Hematopoietic multipotent progenitor cell treated with erythropoietin and hydrocortisone succinate and interleukin-3 and kit ligand, for 8 days (in vitro differentiated cells): ENCODE data around the gene STPG4.
"Not testable (repeated sequence)": the region's sequence is repeated elsewhere in the genome, so short reads cannot be mapped to it uniquely, and the experiment has no call there.

Experiments used
- DNase-seq: peaks from one replicate; pipeline ENCODE4 v3.0.0-alpha.2; 2015

Gene STPG4

GRCh38 chr2:47172922-47173695 is 18.0 kb upstream of the STPG4 start:
- no peak for DNase-seq

GRCh38 chr2:47172156-47172921 is 17.2 kb upstream of the STPG4 start:
- DNase-seq: no peak

- DNase-seq: no peak
These were observed 14.7 kb upstream of the STPG4 start for GRCh38 chr2:47169784-47170183.

GRCh38 chr2:47168895-47169294 is 13.8 kb upstream of the STPG4 start:
- not testable (repeated sequence) for DNase-seq

GRCh38 chr2:47167149-47167548 is 12.0 kb upstream of the STPG4 start:
- no peak for DNase-seq

- no peak for DNase-seq
These were observed 10.0 kb upstream of the STPG4 start for GRCh38 chr2:47165001-47165555.

GRCh38 chr2:47162780-47163179 is 7.7 kb upstream of the STPG4 start:
- DNase-seq: no peak

GRCh38 chr2:47161475-47161874 is 6.4 kb upstream of the STPG4 start:
- no peak for DNase-seq

GRCh38 chr2:47160660-47161059 is 5.6 kb upstream of the STPG4 start:
- DNase-seq: no peak

- DNase-seq: no peak
These were observed 5.1 kb upstream of the STPG4 start for GRCh38 chr2:47160211-47160610.

GRCh38 chr2:47159627-47160026 is 4.5 kb upstream of the STPG4 start:
- DNase-seq: no peak

GRCh38 chr2:47158576-47158975 is 3.5 kb upstream of the STPG4 start:
- DNase-seq: no peak

GRCh38 chr2:47152803-47153202 is 2.3 kb downstream of the STPG4 start:
- no peak for DNase-seq

GRCh38 chr2:47150175-47150574 is 4.9 kb downstream of the STPG4 start:
- no peak for DNase-seq

- DNase-seq: no peak
These were observed 8.1 kb downstream of the STPG4 start for GRCh38 chr2:47147021-47147420.

GRCh38 chr2:47145466-47145865 is 9.6 kb downstream of the STPG4 start:
- DNase-seq: no peak

GRCh38 chr2:47141520-47141919 is 13.6 kb downstream of the STPG4 start:
- DNase-seq: no peak

GRCh38 chr2:47134386-47135090 is 20.6 kb downstream of the STPG4 start:
- DNase-seq: no peak

- no peak for DNase-seq
These were observed 22.1 kb downstream of the STPG4 start for GRCh38 chr2:47133046-47133445.

- no peak for DNase-seq
These were observed 25.9 kb downstream of the STPG4 start for GRCh38 chr2:47129191-47129706.

GRCh38 chr2:47128705-47129104 is 26.4 kb downstream of the STPG4 start:
- no peak for DNase-seq

- no peak for DNase-seq
These were observed 27.1 kb downstream of the STPG4 start for GRCh38 chr2:47127862-47128543.

- DNase-seq: no peak
These were observed 28.3 kb downstream of the STPG4 start for GRCh38 chr2:47126783-47127182.
